HG03039 (cell line): ENCODE results near the gene NTM.
"Not testable (repeated sequence)": the region's sequence is repeated elsewhere in the genome, so short reads cannot be mapped to it uniquely, and the experiment has no call there.

ENCODE experiments used
- ATAC-seq: cut with Tn5 transposase; IDR thresholded peaks from one replicate; pipeline ENCODE4 v1.9.1; 2021; ENCODE audit warnings: mild to moderate bottlenecking, moderate library complexity; ENCODE audit not compliant: unreplicated experiment

Gene NTM

DNA sequence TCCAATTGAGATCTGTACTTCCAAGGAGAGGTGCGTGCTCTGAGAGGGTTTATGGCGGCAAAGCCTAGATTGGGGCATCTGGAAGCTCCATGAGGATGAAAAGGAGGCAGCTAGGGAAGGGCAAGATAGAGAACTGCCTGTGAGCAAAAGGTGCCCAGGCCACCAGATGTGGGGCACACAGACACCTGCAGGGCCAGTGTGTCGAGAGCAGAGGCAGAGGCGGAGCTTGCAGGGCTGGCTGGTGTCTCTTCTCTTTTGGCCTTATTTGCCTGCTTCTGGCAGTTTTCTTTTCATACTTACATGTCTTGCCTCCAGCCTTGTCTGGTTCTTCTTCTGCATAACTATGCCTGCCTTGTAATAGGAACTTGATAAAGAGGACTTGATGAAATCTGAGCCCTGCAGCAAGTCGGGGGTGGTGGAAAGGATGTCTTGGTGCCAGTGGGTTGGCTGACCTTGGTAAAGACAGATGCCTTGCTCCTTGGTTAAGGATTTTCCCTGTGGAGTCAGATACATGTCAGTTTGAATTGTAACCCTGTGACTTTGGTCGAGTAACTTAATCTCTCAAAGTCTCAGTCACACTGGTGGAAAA lies 680.3 kb downstream of the NTM start:
- no peak for ATAC-seq

DNA sequence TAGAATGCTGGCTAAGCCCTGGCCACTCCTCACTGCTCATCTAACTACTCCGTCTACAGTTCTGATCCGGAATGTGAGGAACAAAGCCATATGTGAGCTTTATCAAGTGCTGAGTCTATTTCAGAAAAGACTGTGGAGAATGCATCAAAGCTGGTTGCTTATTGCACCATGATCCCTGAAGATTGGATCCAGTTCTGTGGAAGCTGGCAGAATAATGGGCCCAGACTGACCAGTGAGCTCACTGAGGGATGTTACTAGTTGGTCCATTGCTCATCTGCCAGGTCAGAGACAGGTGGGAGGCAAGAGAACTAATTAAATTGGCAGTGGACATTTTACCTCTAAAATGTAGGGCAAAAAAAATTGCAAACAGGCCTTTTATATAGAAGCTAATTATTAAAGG lies 681.3 kb downstream of the NTM start:
- no peak for ATAC-seq

DNA sequence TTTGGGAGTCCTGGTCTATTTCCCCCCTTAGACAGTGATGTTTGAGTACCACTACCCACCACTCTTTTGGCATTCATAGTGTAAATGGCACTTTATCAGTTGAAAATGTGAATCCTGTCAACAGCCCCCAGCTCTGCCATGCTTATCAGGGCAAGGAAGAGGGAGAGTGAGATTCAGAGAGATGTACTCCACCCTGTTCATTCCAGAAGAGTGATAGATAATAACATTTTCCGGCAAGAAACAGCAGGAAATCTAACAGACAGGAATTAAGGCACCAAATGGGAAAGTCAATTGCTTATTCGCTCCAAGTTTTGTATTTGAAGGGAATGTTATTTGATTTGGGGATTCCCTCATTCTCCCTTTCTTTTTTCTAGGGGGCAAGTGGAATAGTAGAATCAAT lies 681.9 kb downstream of the NTM start:
- ATAC-seq, result no peak

DNA sequence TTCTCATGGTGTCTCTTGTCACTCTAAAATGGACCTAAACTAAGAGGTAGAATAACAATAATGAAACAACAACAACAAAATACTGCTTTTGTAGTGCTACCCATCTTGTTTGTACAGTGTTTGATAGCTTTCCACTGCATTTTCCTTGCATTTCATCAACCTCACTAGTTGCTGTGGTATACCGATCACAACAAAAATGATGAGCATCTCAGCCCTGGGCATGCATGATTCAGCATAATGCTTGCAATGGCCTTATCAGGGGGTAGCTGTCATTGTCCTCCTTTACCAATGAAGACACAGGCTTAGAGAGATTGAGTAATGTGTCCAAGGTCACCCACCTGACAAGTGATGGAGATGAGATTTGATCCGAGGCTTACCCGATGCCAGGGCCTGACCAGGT lies 682.5 kb downstream of the NTM start:
- no peak for ATAC-seq

DNA sequence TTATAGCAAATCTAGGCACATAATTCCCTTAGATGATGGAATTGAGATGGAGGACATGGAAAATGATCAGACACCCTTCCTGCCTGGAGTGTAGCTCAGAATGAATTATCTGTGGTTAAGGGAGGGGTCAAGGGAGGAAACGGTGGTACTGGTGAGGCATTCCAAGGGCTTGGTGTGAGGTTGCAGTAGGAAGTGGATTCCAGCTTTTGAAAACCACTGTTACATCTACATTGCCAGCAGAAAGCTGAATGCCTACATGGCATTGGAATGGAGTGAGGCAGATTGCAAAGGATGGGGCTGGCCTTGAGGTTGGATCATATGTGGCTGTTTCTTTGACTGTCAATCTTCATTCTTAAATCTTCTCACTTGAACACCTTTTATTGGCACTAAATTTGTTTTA lies 684.4 kb downstream of the NTM start:
- no peak for ATAC-seq

DNA sequence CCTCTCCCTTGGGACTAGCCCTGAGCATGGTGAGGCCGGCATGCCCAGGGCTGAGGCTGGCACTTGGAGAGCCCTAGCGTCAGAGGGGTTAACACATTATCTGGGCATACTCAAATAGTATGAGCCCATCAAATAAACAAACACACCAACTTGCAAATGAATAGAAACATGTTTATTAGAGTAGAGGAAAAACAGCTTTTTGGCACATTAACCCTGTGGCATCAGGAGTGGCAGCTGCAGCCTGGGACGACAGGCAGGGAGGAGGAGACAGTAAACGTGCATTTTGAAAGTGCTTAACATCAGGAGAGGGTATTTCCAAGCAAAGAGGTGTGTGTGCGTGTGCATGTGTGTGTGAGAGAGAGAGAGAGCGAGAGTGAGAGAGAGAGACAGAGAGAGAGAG lies 684.9 kb downstream of the NTM start:
- ATAC-seq, result no peak

DNA sequence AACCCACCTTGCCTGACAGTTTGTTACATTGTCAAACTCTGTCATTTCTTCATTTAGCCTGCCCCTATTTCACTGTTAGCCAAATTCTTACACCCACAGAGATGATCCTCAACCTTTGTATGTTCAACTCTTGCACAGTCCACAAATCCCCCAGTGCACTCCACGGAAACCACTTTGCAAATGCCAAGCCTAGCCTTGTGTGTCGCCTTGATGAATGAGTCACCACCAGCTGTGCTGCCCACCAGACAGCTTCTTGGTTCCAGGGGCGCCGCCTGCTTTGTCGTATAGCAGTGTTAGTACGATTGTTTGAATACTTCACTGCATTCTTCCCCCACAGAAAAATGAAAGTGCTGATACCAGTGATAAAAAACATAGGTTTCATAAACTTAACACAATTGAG lies 686.3 kb downstream of the NTM start:
- no peak for ATAC-seq

DNA sequence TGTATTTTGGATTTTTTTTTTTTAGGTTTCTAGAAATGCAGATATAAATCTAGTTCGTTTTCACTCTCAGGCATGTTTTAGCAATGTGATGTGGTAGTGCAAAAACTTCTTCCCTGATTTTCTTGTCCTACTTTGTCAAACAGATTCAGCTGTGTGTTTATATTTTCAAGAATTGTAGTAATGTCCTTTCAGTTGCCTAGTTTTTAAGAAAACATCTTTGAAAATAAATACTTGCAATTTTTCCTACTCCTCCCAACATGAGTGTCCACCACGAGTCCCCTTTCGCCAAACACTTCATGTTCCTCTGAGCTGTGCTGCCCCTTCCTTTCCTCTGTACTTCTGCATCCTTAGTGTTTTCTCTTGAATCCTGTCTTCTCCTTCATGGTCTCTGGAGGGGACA lies 686.9 kb downstream of the NTM start:
- no peak for ATAC-seq

DNA sequence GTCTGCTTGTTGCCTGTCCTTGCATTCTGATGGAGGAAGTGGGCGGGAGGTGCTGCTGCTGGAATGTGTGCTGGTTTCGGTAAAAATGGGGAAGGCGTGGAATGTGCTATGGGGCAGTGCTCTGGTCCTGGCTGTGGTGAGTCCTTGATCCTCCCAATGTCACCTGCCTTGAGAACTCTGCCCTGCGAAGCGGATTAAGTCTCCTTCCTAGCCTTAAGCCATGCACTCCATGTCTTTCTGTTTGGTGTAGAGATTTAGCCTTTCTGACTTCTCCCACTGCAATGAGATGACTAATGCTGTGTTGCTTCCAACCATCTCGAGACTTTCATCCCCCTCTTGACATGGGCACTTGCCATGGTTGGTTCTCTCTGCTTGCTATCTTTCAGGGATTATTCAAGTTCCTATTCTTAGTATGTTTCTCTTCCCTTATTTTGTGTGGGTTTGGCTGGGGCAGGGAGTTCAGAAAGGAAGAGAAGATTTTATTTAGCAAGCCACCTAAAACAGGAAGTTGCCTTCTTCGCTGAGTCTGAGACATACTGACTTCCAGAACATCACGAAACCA lies 687.9 kb downstream of the NTM start:
- no peak for ATAC-seq

DNA sequence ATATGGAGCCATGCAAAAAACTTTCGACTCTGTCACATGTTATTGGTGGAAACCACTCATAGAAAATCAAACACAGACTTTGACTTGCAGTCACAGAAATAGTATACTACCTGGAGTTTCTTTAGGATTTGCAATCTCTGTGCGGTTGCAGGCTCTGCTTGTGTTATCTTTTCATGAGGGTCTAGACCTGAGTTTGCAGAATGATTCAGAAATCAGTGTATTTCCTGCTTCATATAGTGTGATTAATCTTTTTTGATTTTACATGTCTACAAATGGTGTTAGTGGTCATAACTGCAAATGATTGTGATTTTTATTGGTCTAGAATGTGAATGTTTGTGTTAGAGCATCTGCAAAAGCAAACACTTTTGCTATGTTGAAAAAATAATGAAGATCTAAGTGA lies 690.2 kb downstream of the NTM start:
- no peak for ATAC-seq

DNA sequence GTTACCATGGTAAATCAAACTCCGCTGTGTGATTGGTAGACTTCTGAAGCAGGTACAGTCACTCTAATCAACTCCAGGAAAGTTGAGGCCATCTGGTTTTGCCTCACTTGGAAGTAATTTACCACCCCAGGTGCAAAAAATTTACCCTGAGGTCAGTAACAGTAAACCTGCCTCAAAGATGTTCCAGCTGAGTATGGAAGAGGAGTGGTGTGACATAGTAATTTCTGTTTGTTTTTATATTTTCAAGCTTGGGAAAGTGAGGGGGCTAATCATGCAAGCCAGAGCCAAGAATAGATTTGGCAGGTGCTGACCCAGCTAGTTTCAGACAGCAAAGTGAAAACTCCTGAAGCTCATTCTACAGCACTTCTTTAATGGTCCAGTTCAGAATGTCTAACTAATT lies 691.6 kb downstream of the NTM start:
- ATAC-seq, result no peak

DNA sequence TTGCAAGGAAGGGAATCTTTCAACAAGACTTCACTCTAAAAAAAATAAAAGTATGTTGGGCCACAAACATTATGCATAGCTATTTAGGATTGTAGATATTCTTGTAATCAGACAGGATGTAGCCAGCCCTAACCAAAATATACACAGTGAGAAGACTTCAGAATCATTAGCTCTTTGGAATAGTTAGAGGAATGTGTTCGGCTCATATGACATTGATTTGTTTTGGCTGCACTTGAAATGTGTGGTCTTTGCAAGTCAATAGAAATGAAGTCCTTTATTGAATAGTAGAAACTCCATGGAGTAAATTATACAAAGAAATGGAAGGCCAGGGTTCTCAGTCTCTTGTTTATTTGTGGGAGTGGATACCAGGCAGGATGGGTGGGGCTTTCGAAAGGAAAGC lies 692.1 kb downstream of the NTM start:
- no peak for ATAC-seq

DNA sequence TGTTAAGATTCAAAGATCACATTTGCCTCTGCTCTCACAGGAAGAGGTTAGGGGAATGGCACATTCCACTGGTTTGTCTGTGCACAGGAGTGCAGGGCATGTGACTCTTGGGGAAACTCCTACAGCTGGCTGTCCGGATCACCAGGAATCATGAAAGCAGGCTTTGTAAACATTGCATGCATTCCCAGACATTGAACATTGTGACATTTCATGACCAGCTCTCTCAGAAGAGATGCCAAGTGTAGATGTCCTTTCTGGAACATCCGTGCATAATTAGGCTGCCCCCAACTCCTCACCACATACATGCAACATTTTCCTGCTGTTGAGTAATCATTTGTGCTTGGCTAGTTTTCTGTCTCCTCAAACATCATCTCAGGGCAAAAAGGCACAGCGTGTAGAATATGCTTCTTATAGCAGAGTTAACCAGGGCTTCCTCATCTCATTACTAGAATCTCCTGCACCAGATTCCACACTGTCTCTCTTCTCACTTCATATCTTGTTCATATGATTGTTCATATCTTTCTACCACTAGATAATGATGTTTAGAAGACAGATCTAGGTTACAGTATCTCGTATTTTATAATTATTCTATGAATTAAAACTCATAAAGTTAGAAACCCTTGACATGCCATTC lies 694.7 kb downstream of the NTM start:
- ATAC-seq, result no peak

DNA sequence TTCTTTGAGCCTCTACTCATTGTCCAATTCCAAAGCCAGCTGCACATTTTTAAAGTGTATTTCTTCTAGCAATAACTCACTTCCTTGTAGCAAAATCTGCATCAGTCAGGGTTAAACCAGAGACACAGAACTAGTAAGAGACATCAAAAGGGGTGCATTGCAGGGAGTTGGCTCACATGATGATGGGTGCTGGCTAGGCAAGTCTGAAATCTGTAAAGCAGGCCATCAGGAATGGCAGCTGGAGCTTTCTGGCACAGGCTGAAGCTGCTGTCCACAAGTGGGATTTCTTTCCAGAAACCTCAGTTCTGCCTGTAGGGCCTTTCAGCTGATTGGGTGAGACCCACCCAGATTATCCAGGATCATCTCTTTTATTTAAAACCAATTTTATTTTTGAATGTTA lies 698.1 kb downstream of the NTM start:
- ATAC-seq, result no peak

DNA sequence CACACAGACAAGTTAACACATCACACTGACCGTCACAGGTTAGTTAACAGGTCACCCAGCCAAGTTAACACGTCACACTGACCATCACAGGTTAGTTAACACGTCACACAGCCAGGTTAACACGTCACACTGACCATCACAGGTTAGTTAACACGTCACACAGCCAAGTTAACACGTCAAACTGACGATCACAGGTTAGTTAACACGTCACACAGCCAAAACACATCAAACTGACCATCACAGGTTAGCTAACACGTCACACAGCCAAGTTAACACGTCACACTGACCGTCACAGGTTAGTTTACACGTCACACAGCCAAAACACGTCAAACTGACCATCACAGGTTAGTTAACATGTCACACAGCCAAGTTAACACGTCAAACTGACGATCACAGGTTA lies 699.2 kb downstream of the NTM start:
- not testable (repeated sequence) for ATAC-seq

DNA sequence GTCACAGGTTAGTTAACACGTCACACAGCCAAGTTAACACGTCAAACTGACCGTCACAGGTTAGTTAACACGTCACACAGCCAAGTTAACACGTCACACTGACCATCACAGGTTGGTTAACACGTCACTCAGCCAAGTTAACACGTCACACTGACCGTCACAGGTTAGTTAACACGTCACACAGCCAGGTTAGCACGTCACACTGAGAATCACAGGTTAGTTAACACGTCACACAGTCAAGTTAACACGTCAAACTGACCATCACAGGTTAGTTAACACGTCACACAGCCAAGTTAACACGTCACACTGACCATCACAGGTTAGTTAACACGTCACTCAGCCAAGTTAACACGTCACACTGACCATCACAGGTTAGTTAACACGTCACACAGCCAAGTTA lies 700.5 kb downstream of the NTM start:
- ATAC-seq, result not testable (repeated sequence)

DNA sequence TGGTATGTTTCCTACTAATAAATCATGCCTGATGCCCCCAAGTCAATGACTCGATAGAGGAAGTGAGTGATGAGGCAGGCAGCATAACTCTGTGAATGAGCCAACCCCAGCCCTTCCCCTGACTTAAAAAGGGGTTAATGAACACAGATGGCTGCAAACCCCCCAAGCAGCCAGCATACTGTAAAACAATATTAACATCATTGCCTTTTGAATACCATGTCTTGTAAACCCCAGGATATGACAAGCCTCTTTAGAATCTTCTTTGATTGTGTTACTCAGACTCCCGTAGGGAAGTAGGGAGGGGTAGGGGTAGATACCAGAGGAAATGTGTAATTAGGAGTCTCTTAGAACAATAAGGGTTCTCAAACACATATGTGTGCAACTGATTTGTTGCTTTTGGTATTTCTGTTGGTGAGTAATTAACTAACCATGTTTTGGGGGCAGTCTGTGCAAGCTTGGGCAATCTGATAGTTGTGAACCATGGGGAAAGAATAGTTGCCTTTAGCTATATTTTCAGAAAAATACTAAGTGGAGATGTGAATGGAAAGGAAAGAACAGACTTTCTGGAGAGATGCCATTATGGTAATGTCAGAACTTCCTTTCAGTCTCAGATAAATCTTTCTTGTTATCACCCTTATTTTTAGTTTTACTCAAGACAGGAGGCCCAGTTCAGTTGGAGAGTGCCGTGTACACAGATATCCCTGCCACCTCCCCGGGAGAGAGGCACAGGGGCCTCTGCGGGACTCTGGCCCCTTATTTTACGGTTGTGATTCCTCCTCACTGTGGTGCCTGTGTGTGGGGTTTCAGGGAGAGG lies 701.8 kb downstream of the NTM start:
- no peak for ATAC-seq

DNA sequence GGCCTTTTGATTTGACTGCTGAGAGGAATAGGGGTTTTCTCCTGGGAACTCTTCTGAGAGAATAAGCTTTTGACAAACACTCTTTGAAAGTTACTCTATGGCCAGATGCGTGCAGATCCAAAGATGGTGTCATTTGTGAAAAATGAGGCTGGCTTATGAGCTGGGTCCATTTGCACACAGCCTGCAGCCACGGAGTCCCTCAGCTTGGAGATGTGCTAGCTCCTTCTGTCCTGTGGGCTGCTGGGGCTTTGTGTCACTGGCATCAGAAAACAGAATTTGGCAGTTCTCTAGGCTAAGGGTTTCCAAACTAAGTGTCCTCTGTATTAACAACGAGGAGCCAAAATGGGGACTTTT lies 702.4 kb downstream of the NTM start:
- no peak for ATAC-seq

DNA sequence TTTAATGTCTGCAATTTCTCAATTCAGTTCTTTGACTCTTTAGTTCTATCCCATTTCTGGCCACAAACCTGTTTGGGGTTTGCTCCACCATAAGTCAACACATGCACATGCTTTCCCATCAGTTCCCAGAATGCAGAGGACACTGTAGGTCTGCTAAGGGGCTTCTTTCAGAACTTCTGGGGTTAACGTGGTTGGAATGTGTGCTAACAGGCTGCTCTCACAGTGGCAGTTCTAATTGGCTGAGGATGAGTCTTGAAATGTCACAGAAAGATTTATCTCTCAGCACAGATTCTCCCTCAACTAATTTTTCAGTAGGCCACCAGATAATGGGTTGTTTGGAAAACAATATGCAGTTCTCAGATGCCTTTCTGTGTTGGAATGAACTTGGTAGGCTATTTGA lies 703.4 kb downstream of the NTM start:
- ATAC-seq, result no peak

DNA sequence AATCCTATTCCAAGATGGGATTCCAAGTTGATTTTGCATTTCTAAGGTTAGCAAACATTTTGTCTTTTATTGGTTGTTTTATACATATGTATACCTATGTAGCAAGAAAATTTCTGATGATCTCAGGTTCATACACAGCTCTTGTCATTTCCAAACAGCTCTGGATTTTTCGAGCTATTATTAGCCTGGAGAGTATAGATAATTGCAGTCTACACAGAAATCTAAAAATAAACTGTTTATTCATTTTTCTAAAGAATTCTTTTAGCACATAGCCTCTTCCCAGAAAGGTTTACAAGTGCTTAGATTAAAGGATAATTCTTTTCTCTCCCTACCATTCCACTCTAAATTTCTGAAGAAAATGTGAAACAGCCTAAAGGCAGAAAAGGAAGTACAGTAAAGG lies 705.0 kb downstream of the NTM start:
- ATAC-seq, result no peak

DNA sequence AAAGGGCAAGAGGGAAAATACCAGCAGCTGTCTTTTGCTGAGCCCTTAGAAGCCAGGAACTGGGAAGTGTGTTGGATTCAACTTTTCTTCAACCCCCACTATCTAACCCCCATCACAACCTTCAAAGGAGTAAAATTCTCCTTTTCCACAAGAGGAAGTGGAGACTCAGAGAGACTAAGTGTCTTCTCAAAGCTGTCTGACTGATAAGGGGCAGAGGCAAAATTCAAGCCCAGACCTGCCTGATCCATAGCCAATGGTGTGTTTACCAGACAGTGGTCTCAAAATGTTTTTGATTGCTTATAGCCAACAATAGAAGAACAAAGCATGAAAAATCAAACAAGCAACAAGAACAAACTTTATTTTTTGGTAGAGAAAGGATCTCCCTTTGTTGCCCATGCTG lies 707.0 kb downstream of the NTM start:
- no peak for ATAC-seq
